SU-DHL-6 (cell line): Measurements from ENCODE around the gene NOX4.

Source experiments
- CTCF ChIP-seq: fragments of 200-600 bp; sonication (generic); IDR thresholded peaks from one replicate; pipeline ENCODE4 v1.5.1; 2017; ENCODE audit warnings: antibody characterized with exemption, mild to moderate bottlenecking, low read length, moderate library complexity; ENCODE audit not compliant: insufficient read depth, poor library complexity, severe bottlenecking
- EZH2phosphoT487 ChIP-seq: fragments of 200-600 bp; sonication (generic), shearing (Covaris generic); conservative IDR thresholded peaks from 2 replicates; pipeline ENCODE4 v1.6.1; 2018; ENCODE audit warnings: mild to moderate bottlenecking, antibody characterized with exemption, low read length, moderate library complexity, mixed read lengths

- TF ChIP-seq CTCF (no peak), EZH2phosphoT487 (no peak)
Observed at GRCh38 chr11:89452780-89453179, 38.4 kb downstream of the NOX4 start.
